ENCODE measurements around the gene B3GALT5.

The B3GALT5 gene

GRCh38 chr21:39638281-39638680, 25.5 kb downstream of the B3GALT5 start:
- no peak for ATAC-seq (ENCODE audit: low read depth)

GRCh38 chr21:39640754-39641153, 28.0 kb downstream of the B3GALT5 start:
- DNase-seq (ENCODE audit: low spot score) (no peak), ATAC-seq (ENCODE audit: low read depth) (no peak)
- Histone ChIP-seq H3K9me3 (ENCODE audit: severe bottlenecking) (no peaks in the 10 kb centered on the region), H3K27me3 (ENCODE audit: insufficient read depth, poor library complexity, severe bottlenecking) (no peaks in the 10 kb centered on the region), H3K4me1 (ENCODE audit: insufficient read depth, poor library complexity, severe bottlenecking) (no peaks in the 10 kb centered on the region), H3K4me3 (ENCODE audit: severe bottlenecking) (no peak overlapping the region), H3K36me3 (ENCODE audit: low read depth) (no peaks in the 10 kb centered on the region), H3K27ac (ENCODE audit: poor library complexity, severe bottlenecking) (no peak overlapping the region)
- no peak for TF ChIP-seq CTCF (IDR thresholded peaks at IDR 0.05; ENCODE audit: poor library complexity, severe bottlenecking)

More at GRCh38 chr21:39638281-39638680, 25.5 kb downstream of the B3GALT5 start:
- Histone ChIP-seq H3K36me3 (ENCODE audit: low read depth) (no peaks in the 10 kb centered on the region), H3K9me3 (ENCODE audit: severe bottlenecking) (no peaks in the 10 kb centered on the region), H3K4me3 (ENCODE audit: severe bottlenecking) (no peak overlapping the region), H3K27me3 (ENCODE audit: insufficient read depth, poor library complexity, severe bottlenecking) (no peaks in the 10 kb centered on the region), H3K4me1 (ENCODE audit: insufficient read depth, poor library complexity, severe bottlenecking) (peaks cover 8% of the 10 kb centered on the region), H3K27ac (ENCODE audit: poor library complexity, severe bottlenecking) (no peak overlapping the region)
- no peak for DNase-seq (ENCODE audit: low spot score)
- no peak for TF ChIP-seq CTCF (IDR thresholded peaks at IDR 0.05; ENCODE audit: poor library complexity, severe bottlenecking)

GRCh38 chr21:39641827-39642450, 29.2 kb downstream of the B3GALT5 start:
- no peak for ATAC-seq (ENCODE audit: low read depth)
- H3K27me3 ChIP-seq (ENCODE audit: insufficient read depth, poor library complexity, severe bottlenecking), result no peaks in the 10 kb centered on the region
- H3K4me1 ChIP-seq (ENCODE audit: insufficient read depth, poor library complexity, severe bottlenecking), result peaks cover under 1% of the 10 kb centered on the region
- H3K9me3 ChIP-seq (ENCODE audit: severe bottlenecking), result no peaks in the 10 kb centered on the region
- no peak for TF ChIP-seq CTCF (IDR thresholded peaks at IDR 0.05; ENCODE audit: poor library complexity, severe bottlenecking)
- no peak for DNase-seq (ENCODE audit: low spot score)
- no peaks in the 10 kb centered on the region for H3K36me3 ChIP-seq (ENCODE audit: low read depth)
- no peak overlapping the region for H3K27ac ChIP-seq (ENCODE audit: poor library complexity, severe bottlenecking)
- H3K4me3 ChIP-seq (ENCODE audit: severe bottlenecking), result no peak overlapping the region

- H3K27ac ChIP-seq (ENCODE audit: poor library complexity, severe bottlenecking), result no peak overlapping the region
- H3K4me3 ChIP-seq (ENCODE audit: severe bottlenecking), result no peak overlapping the region
- ATAC-seq (ENCODE audit: low read depth) (no peak), DNase-seq (ENCODE audit: low spot score) (no peak)
- no peaks in the 10 kb centered on the region for H3K36me3 ChIP-seq (ENCODE audit: low read depth)
- no peaks in the 10 kb centered on the region for H3K9me3 ChIP-seq (ENCODE audit: severe bottlenecking)
- no peak for TF ChIP-seq CTCF (IDR thresholded peaks at IDR 0.05; ENCODE audit: poor library complexity, severe bottlenecking)
- no peaks in the 10 kb centered on the region for H3K27me3 ChIP-seq (ENCODE audit: insufficient read depth, poor library complexity, severe bottlenecking)
- H3K4me1 ChIP-seq (ENCODE audit: insufficient read depth, poor library complexity, severe bottlenecking), result peaks cover 11% of the 10 kb centered on the region
These were observed 31.4 kb downstream of the B3GALT5 start for GRCh38 chr21:39644062-39644560.

GRCh38 chr21:39645331-39645730, 32.6 kb downstream of the B3GALT5 start:
- Histone ChIP-seq H3K9me3 (ENCODE audit: severe bottlenecking) (no peaks in the 10 kb centered on the region), H3K4me1 (ENCODE audit: insufficient read depth, poor library complexity, severe bottlenecking) (peaks cover 11% of the 10 kb centered on the region), H3K27me3 (ENCODE audit: insufficient read depth, poor library complexity, severe bottlenecking) (no peaks in the 10 kb centered on the region), H3K4me3 (ENCODE audit: severe bottlenecking) (no peak overlapping the region), H3K27ac (ENCODE audit: poor library complexity, severe bottlenecking) (no peak overlapping the region), H3K36me3 (ENCODE audit: low read depth) (no peaks in the 10 kb centered on the region)
- TF ChIP-seq CTCF (IDR thresholded peaks at IDR 0.05; ENCODE audit: poor library complexity, severe bottlenecking), result no peak
- no peak for DNase-seq (ENCODE audit: low spot score)
- no peak for ATAC-seq (ENCODE audit: low read depth)
